NCI-H774 (cell line): ENCODE results near the gene BIVM.
"Not testable (repeated sequence)": the region's sequence is repeated elsewhere in the genome, so short reads cannot be mapped to it uniquely, and the experiment has no call there.

Experiments used
- DNase-seq: peaks from one replicate; lab custom pipeline; 2025; lab: John Stamatoyannopoulos, UW

Gene BIVM

GRCh38 chr13:102798581-102799425 is at the start of gene BIVM, which contains the start of gene POGLUT2:
Gene BIVM, plus strand, starts transcription at chr13:102799119. Its CDS starts 8,149 bp downstream, at chr13:102807268.
Gene POGLUT2, minus strand, starts transcription at chr13:102798976. Its CDS starts 306 bp downstream, at chr13:102798670.
- peak; percentile 79 for DNase-seq

GRCh38 chr13:102751886-102752285 is 47.0 kb upstream of the BIVM start:
- no peak for DNase-seq

- no peak for DNase-seq
Measured at GRCh38 chr13:102757006-102757405, 41.9 kb upstream of the BIVM start.

GRCh38 chr13:102758842-102759241 is 40.1 kb upstream of the BIVM start:
- no peak for DNase-seq

- no peak for DNase-seq
Measured at GRCh38 chr13:102761071-102761470, 37.8 kb upstream of the BIVM start.

- no peak for DNase-seq
Measured at GRCh38 chr13:102763741-102764140, 35.2 kb upstream of the BIVM start.

- DNase-seq = no peak
Measured at GRCh38 chr13:102768909-102769308, 30.0 kb upstream of the BIVM start.

- DNase-seq = no peak
Measured at GRCh38 chr13:102769679-102770078, 29.2 kb upstream of the BIVM start.

- no peak for DNase-seq
Measured at GRCh38 chr13:102770435-102770834, 28.5 kb upstream of the BIVM start.

GRCh38 chr13:102771298-102772041 is 27.4 kb upstream of the BIVM start:
- no peak for DNase-seq

GRCh38 chr13:102772042-102772425 is 26.9 kb upstream of the BIVM start:
- DNase-seq = no peak

- DNase-seq = peak; percentile 83
Measured at GRCh38 chr13:102773441-102774213, 25.3 kb upstream of the BIVM start, which contains the start of gene TEX30. Gene TEX30, minus strand, starts transcription at chr13:102773786. Its CDS starts 3,760 bp downstream, at chr13:102770026.

GRCh38 chr13:102774214-102774568 is 24.7 kb upstream of the BIVM start:
- no peak for DNase-seq

- no peak for DNase-seq
Measured at GRCh38 chr13:102774591-102775520, 24.1 kb upstream of the BIVM start.

GRCh38 chr13:102776271-102776670 is 22.6 kb upstream of the BIVM start:
- no peak for DNase-seq

GRCh38 chr13:102777736-102778135 is 21.2 kb upstream of the BIVM start:
- no peak for DNase-seq

- DNase-seq = no peak
Measured at GRCh38 chr13:102779436-102780159, 19.3 kb upstream of the BIVM start.

GRCh38 chr13:102780656-102781055 is 18.3 kb upstream of the BIVM start:
- DNase-seq = not testable (repeated sequence)

- DNase-seq = no peak
Measured at GRCh38 chr13:102781591-102781990, 17.3 kb upstream of the BIVM start.

GRCh38 chr13:102784483-102784882 is 14.4 kb upstream of the BIVM start:
- DNase-seq = no peak
